Peyer's patch (tissue), 4 donors: ENCODE data around the gene TM6SF1. TPM values are rescaled to one million over a fixed set of nuclear protein-coding genes. Genes with fewer than 3 reads are reported as not detected.
"Not testable (repeated sequence)": the region's sequence is repeated elsewhere in the genome, so short reads cannot be mapped to it uniquely, and the experiment has no call there.

ENCODE experiments used
- DNase-seq, 3 donors: peaks; one replicate each; pipeline ENCODE4 v3.0.0-alpha.2; 2017 to 2019
- H3K27ac ChIP-seq, 4 donors: fragments of 200-600 bp; sonication (generic); one replicate each; pipeline ENCODE4 v1.5.1; 2016 to 2019
- H3K27me3 ChIP-seq, 2 donors: fragments of 200-600 bp; sonication (generic); one replicate each; pipeline ENCODE4 v1.5.1; 2019
- H3K36me3 ChIP-seq, 3 donors: fragments of 200-600 bp; sonication (generic); one replicate each; pipeline ENCODE4 v1.5.1; 2016 to 2019
- H3K4me1 ChIP-seq, 4 donors: fragments of 200-600 bp; sonication (generic); one replicate each; pipeline ENCODE4 v1.5.1; 2016 to 2019
- H3K4me3 ChIP-seq, 4 donors: fragments of 200-600 bp; sonication (generic); 1 replicate in 3 of 4; 2 replicates in 1 of 4; pipeline ENCODE4 v1.5.1; 2016 to 2019; ENCODE audit warnings: mild to moderate bottlenecking in 1 of 4
- H3K9me3 ChIP-seq, 4 donors: fragments of 200-600 bp; sonication (generic); one replicate each; pipeline ENCODE4 v1.5.1; 2016 to 2019; ENCODE audit warnings: mild to moderate bottlenecking in 1 of 4
- POLR2A ChIP-seq, 2 donors: fragments of 450-650 bp; IDR thresholded peaks; one replicate each; pipeline ENCODE4 v1.5.1; 2017; ENCODE audit warnings: antibody characterized with exemption in 2 of 2, mild to moderate bottlenecking in 2 of 2, moderate library complexity in 2 of 2
- total RNA-seq, 4 donors: library from RNA; depleted of rRNA; stranded (reverse); fragments of >200 nt; gene quantifications; one replicate each; pipeline ENCODE4 v1.1.0, GENCODE V29; 2016
- TF ChIP-seq, protein P1 (sequence below), 6 experiments: fragments of 450-650 bp in 4 of 6; fragments of 200-600 bp in 2 of 6; sonication (generic) in 1 of 6; IDR thresholded peaks; one replicate each; pipeline ENCODE4 v1.5.1; 2017 to 2019; ENCODE audit warnings: antibody characterized with exemption in 6 of 6, mild to moderate bottlenecking in 3 of 6, moderate library complexity in 1 of 6

Gene TM6SF1
- total RNA-seq, 4 donors from 2014 or later, result 3.3 to 3.5 TPM; not detected in 2

- Histone ChIP-seq H3K27me3 (no peaks in the 10 kb centered on the region), H3K4me3 (no peak overlapping the region), H3K9me3 (peaks cover 0 to 3% (median 0%) of the 10 kb centered on the region in 4 donors), H3K4me1 (no peaks in the 10 kb centered on the region), H3K36me3 (no peaks in the 10 kb centered on the region), H3K27ac (no peak overlapping the region)
- no peak for DNase-seq
- TF ChIP-seq, protein P1, sequence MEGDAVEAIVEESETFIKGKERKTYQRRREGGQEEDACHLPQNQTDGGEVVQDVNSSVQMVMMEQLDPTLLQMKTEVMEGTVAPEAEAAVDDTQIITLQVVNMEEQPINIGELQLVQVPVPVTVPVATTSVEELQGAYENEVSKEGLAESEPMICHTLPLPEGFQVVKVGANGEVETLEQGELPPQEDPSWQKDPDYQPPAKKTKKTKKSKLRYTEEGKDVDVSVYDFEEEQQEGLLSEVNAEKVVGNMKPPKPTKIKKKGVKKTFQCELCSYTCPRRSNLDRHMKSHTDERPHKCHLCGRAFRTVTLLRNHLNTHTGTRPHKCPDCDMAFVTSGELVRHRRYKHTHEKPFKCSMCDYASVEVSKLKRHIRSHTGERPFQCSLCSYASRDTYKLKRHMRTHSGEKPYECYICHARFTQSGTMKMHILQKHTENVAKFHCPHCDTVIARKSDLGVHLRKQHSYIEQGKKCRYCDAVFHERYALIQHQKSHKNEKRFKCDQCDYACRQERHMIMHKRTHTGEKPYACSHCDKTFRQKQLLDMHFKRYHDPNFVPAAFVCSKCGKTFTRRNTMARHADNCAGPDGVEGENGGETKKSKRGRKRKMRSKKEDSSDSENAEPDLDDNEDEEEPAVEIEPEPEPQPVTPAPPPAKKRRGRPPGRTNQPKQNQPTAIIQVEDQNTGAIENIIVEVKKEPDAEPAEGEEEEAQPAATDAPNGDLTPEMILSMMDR (IDR thresholded peaks at IDR 0.05), result no peak
- no peak for TF ChIP-seq POLR2A (IDR thresholded peaks at IDR 0.05)
Measured at GRCh38 chr15:83166830-83167229, 59.4 kb downstream of the TM6SF1 start.

- H3K36me3 ChIP-seq, H3K27me3 ChIP-seq, H3K4me3 ChIP-seq, DNase-seq, H3K27ac ChIP-seq, H3K4me1 ChIP-seq, H3K9me3 ChIP-seq: not testable (repeated sequence)
Measured at GRCh38 chr15:83169576-83169975, 62.1 kb downstream of the TM6SF1 start.

GRCh38 chr15:83170474-83171165 is 63.2 kb downstream of the TM6SF1 start:
- Histone ChIP-seq H3K4me1 (no peaks in the 10 kb centered on the region), H3K27me3 (no peaks in the 10 kb centered on the region), H3K9me3 (peaks cover 0 to 3% (median 0%) of the 10 kb centered on the region in 4 donors), H3K36me3 (no peaks in the 10 kb centered on the region), H3K4me3 (no peak overlapping the region), H3K27ac (no peak overlapping the region)
- TF ChIP-seq, protein P1 (IDR thresholded peaks at IDR 0.05), result no peak
- TF ChIP-seq POLR2A (IDR thresholded peaks at IDR 0.05), result no peak
- DNase-seq, result no peak

- Histone ChIP-seq H3K9me3 (no peaks in the 10 kb centered on the region), H3K36me3 (no peaks in the 10 kb centered on the region), H3K4me3 (no peak overlapping the region), H3K4me1 (no peaks in the 10 kb centered on the region), H3K27me3 (no peaks in the 10 kb centered on the region), H3K27ac (no peak overlapping the region)
- TF ChIP-seq, protein P1 (IDR thresholded peaks at IDR 0.05), result no peak
- no peak for TF ChIP-seq POLR2A (IDR thresholded peaks at IDR 0.05)
- no peak for DNase-seq
Measured at GRCh38 chr15:83174891-83175290, 67.4 kb downstream of the TM6SF1 start.

GRCh38 chr15:83178390-83178789 is 70.9 kb downstream of the TM6SF1 start:
- TF ChIP-seq POLR2A (IDR thresholded peaks at IDR 0.05), result no peak
- TF ChIP-seq, protein P1 (IDR thresholded peaks at IDR 0.05), result no peak
- no peak for DNase-seq
- Histone ChIP-seq H3K27me3 (no peaks in the 10 kb centered on the region), H3K36me3 (no peaks in the 10 kb centered on the region), H3K4me1 (no peaks in the 10 kb centered on the region), H3K9me3 (no peaks in the 10 kb centered on the region), H3K4me3 (no peak overlapping the region), H3K27ac (no peak overlapping the region)

DNA sequence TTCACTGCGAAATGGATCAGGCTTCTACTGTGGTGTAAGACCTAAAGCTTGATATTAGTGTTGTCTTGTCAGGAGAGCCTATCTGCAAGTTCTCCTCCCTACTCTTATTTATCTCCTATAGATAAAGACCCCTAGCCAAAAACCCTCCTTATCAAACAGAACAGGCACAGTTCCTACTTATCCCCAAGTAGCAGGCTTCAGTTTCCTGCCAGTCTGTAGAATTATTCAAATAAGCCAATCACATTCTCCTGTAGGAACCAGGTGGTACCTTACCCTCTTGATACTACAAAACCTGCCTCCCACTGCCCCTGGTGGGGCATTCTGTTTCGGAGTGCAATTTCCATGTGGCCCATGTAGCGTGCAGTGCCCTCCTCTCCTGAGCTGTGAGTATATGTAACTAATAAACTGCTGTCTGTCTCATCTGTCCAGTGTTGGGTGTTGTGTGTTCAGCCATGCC is 71.5 kb downstream of the TM6SF1 start:
- Histone ChIP-seq H3K4me1 (no peaks in the 10 kb centered on the region), H3K36me3 (no peaks in the 10 kb centered on the region), H3K9me3 (no peaks in the 10 kb centered on the region), H3K27me3 (no peaks in the 10 kb centered on the region), H3K27ac (no peak overlapping the region), H3K4me3 (no peak overlapping the region)
- TF ChIP-seq, protein P1 (IDR thresholded peaks at IDR 0.05), result no peak
- no peak for TF ChIP-seq POLR2A (IDR thresholded peaks at IDR 0.05)
- DNase-seq, result no peak
